A549 (cell line): Measurements from ENCODE around the gene SCN5A. TPM values are rescaled to one million over a fixed set of nuclear protein-coding genes. Genes with fewer than 3 reads are reported as not detected.

ENCODE experiments used
- ATAC-seq, 2 experiments: fragments of 200-7000 bp in 1 of 2; fragments of >200 bp in 1 of 2; cut with Nextera tagmentation in 1 of 2; cut with Tn5 transposase in 1 of 2; 3 replicates each; pipeline versions ENCODE4 v1.8.0 to v1.9.1; 2018 to 2020; ENCODE audit warnings: mild to moderate bottlenecking in 1 of 2, moderate library complexity in 1 of 2
- CTCF ChIA-PET: fragments of 300-600 bp; sonication (Branson Sonifier 250); formaldehyde crosslinking; extraction: SDS; loops from one replicate; lab custom pipeline; 2021; ENCODE audit warnings: antibody characterized with exemption, inconsistent platforms; lab: Yijun Ruan, JAX
- POLR2A ChIA-PET: fragments of 350-600 bp; formaldehyde crosslinking; extraction: SDS; loops from one replicate; lab custom pipeline; 2021; ENCODE audit warnings: antibody characterized with exemption, inconsistent platforms; lab: Yijun Ruan, JAX
- DNase-seq, 2 experiments: peaks; one replicate each; pipeline versions ENCODE4 v3.0.0 to v3.0.0-alpha.2; 2011 to 2016; ENCODE audit warnings: low read depth in 1 of 2, low spot score in 1 of 2
- FAIRE-seq: peaks from 2 replicates; lab custom pipeline; 2011; peaks lifted over from hg19 to GRCh38; lab: Jason Lieb, UNC
- H3K27ac ChIP-seq, 2 experiments: fragments of >200 bp; sonication (Bioruptor Twin); formaldehyde crosslinking; 3 replicates each; pipeline ENCODE4 v1.5.1; 2016 to 2017
- H3K4me1 ChIP-seq: fragments of >200 bp; sonication (Bioruptor Twin); formaldehyde crosslinking; 3 replicates; pipeline ENCODE4 v1.6.1; 2016
- H3K4me2 ChIP-seq: fragments of >200 bp; sonication (Bioruptor Twin); formaldehyde crosslinking; 3 replicates; pipeline ENCODE4 v1.6.1; 2016
- H3K4me3 ChIP-seq: fragments of >200 bp; sonication (Bioruptor Twin); formaldehyde crosslinking; 3 replicates; pipeline ENCODE4 v1.5.1; 2016
- H3K9me3 ChIP-seq: fragments of >200 bp; sonication (Bioruptor Twin); formaldehyde crosslinking; 3 replicates; pipeline ENCODE4 v1.6.1; 2016
- CBX2 ChIP-seq: fragments of 200-600 bp; sonication (generic); IDR thresholded peaks from 2 replicates; pipeline ENCODE4 v1.6.1; 2016; ENCODE audit warnings: low read depth, mild to moderate bottlenecking, borderline replicate concordance
- CBX8 ChIP-seq: fragments of 200-600 bp; sonication (generic); IDR thresholded peaks from 2 replicates; pipeline ENCODE4 v1.6.1; 2016
- CEBPB ChIP-seq, 2 experiments: fragments of >200 bp in 1 of 2; sonication (Bioruptor Twin) in 1 of 2; formaldehyde crosslinking in 1 of 2; IDR thresholded peaks; 2 replicates each; pipeline ENCODE4 v1.6.1; 2012 to 2016
- CHD2 ChIP-seq: fragments of 150-350 bp; IDR thresholded peaks from 2 replicates; pipeline ENCODE4 v1.6.1; 2014; ENCODE audit warnings: low read length; ENCODE audit not compliant: partially characterized antibody
- ELK1 ChIP-seq: fragments of 150-350 bp; IDR thresholded peaks from 2 replicates; pipeline ENCODE4 v1.6.1; 2014; ENCODE audit warnings: low read depth, mild to moderate bottlenecking, low read length
- GATA3 ChIP-seq: IDR thresholded peaks from 2 replicates; pipeline ENCODE4 v1.6.1; 2012; ENCODE audit warnings: borderline replicate concordance
- HDAC2 ChIP-seq: fragments of 200-600 bp; sonication (generic); IDR thresholded peaks from 2 replicates; pipeline ENCODE4 v1.6.1; 2016
- HOXB13 ChIP-seq: fragments of 250-450 bp; sonication (Bioruptor Pico); IDR thresholded peaks from 2 replicates; pipeline ENCODE4 v1.5.0; 2020; ENCODE audit warnings: low read depth, mild to moderate bottlenecking, moderate library complexity
- HOXB5 ChIP-seq: fragments of 250-450 bp; sonication (Bioruptor Pico); IDR thresholded peaks from 2 replicates; pipeline ENCODE4 v1.5.0; 2020; ENCODE audit warnings: mild to moderate bottlenecking, moderate library complexity
- JUN ChIP-seq, 2 experiments: fragments of >200 bp; sonication (Bioruptor Twin); formaldehyde crosslinking; IDR thresholded peaks; 2 replicates in 1 of 2; 3 replicates in 1 of 2; pipeline ENCODE4 v1.6.1; 2016 to 2017
- JUNB ChIP-seq: fragments of >200 bp; sonication (Bioruptor Twin); formaldehyde crosslinking; IDR thresholded peaks from 2 replicates; pipeline ENCODE4 v1.6.1; 2016
- KDM1A ChIP-seq: fragments of 200-600 bp; sonication (generic); IDR thresholded peaks from 2 replicates; pipeline ENCODE4 v1.6.1; 2016; ENCODE audit warnings: low read depth, mild to moderate bottlenecking
- MAZ ChIP-seq: fragments of 150-350 bp; IDR thresholded peaks from 2 replicates; pipeline ENCODE4 v1.6.1; 2014; ENCODE audit warnings: antibody characterized with exemption, low read depth, low read length, borderline replicate concordance
- MYC ChIP-seq: IDR thresholded peaks from 2 replicates; pipeline ENCODE4 v1.6.1; 2012; ENCODE audit warnings: mild to moderate bottlenecking, inconsistent platforms, low read length, improper control_type of control experiment, borderline replicate concordance
- NR3C1 ChIP-seq: fragments of >200 bp; sonication (Bioruptor Twin); formaldehyde crosslinking; IDR thresholded peaks from 3 replicates; pipeline ENCODE4 v1.6.1; 2017
- POLR2A ChIP-seq: IDR thresholded peaks from 2 replicates; pipeline ENCODE4 v1.6.1; 2012; ENCODE audit warnings: mild to moderate bottlenecking, low read length
- RARB ChIP-seq: fragments of 250-450 bp; sonication (Bioruptor Pico); IDR thresholded peaks from 2 replicates; pipeline ENCODE4 v1.8.0; 2021; ENCODE audit warnings: mild to moderate bottlenecking, moderate library complexity
- RFX5 ChIP-seq: fragments of 450-650 bp; IDR thresholded peaks from 2 replicates; pipeline ENCODE4 v1.7.1; 2014; ENCODE audit warnings: antibody characterized with exemption, mild to moderate bottlenecking, moderate library complexity
- SMC3 ChIP-seq: fragments of >200 bp; sonication (Bioruptor Twin); formaldehyde crosslinking; IDR thresholded peaks from 3 replicates; pipeline ENCODE4 v1.6.1; 2018; ENCODE audit warnings: inconsistent platforms
- TP53 ChIP-seq: fragments of 250-450 bp; sonication (Bioruptor Pico); IDR thresholded peaks from 2 replicates; pipeline ENCODE4 v1.5.0; 2021; ENCODE audit warnings: mild to moderate bottlenecking, moderate library complexity
- ZC3H11A ChIP-seq: fragments of 450-650 bp; IDR thresholded peaks from 2 replicates; pipeline ENCODE4 v1.6.1; 2014; ENCODE audit warnings: antibody characterized with exemption, mild to moderate bottlenecking
- WGBS: methylation state at CpG from one replicate; pipeline ENCODE4 v1.1.6; 2017; ENCODE audit errors: missing lambda C conversion rate; 5-methylcytosine and 5-hydroxymethylcytosine counted together
- polyA plus RNA-seq, 4 experiments: library from polyadenylated mRNA; depleted of rRNA in 3 of 4; stranded (reverse); fragments of >200 nt; fragmentation: RNase III in 1 of 4; extraction: RNeasy Plus Mini Kit Qiagen cat#74134 plus additional on column Dnase treatment in 1 of 4; gene quantifications; 2 replicates in 3 of 4; 3 replicates in 1 of 4; pipeline ENCODE4 v1.2.3, GENCODE V29; 2011 to 2017
- TF ChIP-seq, protein P1 (sequence below): IDR thresholded peaks from 2 replicates; pipeline ENCODE4 v1.6.1; 2012; ENCODE audit warnings: low read depth, borderline replicate concordance
- TF ChIP-seq, protein P2 (sequence below): IDR thresholded peaks from 2 replicates; pipeline ENCODE4 v1.6.1; 2012
- TF ChIP-seq, protein P3 (sequence below): fragments of 250-450 bp; sonication (Bioruptor Pico); IDR thresholded peaks from 2 replicates; pipeline ENCODE4 v1.5.0; 2020; ENCODE audit warnings: low read depth, mild to moderate bottlenecking, moderate library complexity

The SCN5A gene
- polyA plus RNA-seq, 2 of the 4 experiments (the other 2 are of a cell fraction), result 0.09 to 0.19 TPM

GRCh38 chr3:38586546-38587520, 62.7 kb downstream of the SCN5A start (continued):
- TF ChIP-seq MYC (no peak), GATA3 (no peak), JUN (IDR thresholded peaks at IDR 0.05) (no peak)

DNA sequence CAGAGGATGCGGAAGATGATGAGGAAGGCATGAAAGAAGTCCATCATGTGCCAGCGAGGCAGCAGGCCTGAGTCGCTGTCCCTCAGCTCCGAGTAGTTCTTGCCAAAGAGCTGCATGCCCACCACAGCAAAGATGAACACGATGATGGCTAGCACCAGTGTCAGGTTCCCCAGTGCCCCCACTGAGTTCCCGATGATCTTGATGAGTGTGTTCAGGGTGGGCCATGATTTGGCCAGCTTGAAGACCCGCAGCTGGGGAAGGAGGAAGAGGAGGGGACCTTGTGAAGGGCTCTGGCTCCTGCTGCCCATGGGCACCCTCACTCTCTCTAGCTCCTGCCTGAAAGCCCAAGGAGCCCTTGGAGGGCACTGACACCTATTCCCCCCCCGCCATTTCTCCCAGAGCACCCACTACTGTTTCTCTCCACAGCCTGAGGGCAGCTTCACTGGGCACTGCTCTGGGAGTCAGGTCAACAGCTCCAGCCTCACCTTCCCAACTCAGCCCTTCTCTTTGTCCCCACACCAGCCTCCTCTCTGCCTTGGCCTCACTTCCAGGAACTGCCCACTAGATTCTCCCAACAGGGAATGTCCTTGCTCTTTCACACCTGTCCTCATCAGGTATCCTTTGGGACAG, 63.6 kb downstream of the SCN5A start:
- DNase-seq (no peak), ATAC-seq (no peak), FAIRE-seq (no peak)
- WGBS, result 28% methylated on average over 8 of the region's 8 CpGs
- TF ChIP-seq MAZ (no peak), CHD2 (no peak), CBX8 (no peak), RFX5 (no peak), TP53 (CRISPR knock-in tag) (no peak), HOXB13 (CRISPR knock-in tag) (no peak), RARB (CRISPR knock-in tag) (no peak), POLR2A (no peak), KDM1A (no peak), CEBPB (IDR thresholded peaks at IDR 0.05) (no peak)
- TF ChIP-seq, protein P1, sequence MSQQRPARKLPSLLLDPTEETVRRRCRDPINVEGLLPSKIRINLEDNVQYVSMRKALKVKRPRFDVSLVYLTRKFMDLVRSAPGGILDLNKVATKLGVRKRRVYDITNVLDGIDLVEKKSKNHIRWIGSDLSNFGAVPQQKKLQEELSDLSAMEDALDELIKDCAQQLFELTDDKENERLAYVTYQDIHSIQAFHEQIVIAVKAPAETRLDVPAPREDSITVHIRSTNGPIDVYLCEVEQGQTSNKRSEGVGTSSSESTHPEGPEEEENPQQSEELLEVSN, result no peak
- TF ChIP-seq, protein P2, sequence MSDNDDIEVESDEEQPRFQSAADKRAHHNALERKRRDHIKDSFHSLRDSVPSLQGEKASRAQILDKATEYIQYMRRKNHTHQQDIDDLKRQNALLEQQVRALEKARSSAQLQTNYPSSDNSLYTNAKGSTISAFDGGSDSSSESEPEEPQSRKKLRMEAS, result no peak
- ChIA-PET POLR2A (no interaction called here), CTCF (interaction anchor here (0.6 to 1.6 kb wide), 2 partner anchors 27 to 67 kb away, joined by 4 to 5 read pairs; no protein-coding TSS in a partner anchor)
- Histone ChIP-seq H3K4me3 (no peak overlapping the region), H3K4me2 (no peak overlapping the region), H3K27ac (no peak overlapping the region), H3K9me3 (no peaks in the 10 kb centered on the region), H3K4me1 (no peaks in the 10 kb centered on the region)

DNA sequence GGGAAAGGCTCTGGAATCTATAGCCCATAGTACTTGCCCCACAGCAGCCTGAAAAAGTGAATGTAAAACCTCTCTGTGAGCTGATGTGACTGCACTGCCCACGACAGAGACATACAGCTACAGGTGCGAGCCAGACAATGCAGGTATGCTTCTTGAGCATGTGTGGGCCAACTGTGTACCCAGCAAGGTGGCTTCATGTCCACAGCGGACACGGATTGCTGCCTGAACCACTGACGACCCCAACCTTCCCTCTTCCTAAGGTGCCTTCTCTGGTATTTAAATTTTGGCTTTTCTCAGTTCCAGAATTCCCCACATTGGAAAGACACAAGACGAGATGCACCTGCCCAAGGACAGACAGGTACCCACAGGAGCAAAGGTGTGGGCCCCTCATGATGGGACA, 65.8 kb downstream of the SCN5A start:
- ATAC-seq (no peak), DNase-seq (no peak), FAIRE-seq (no peak)
- no peaks in the 10 kb centered on the region for H3K4me1 ChIP-seq
- ChIA-PET CTCF (interaction anchor here (1.2 to 1.5 kb wide), 2 partner anchors 19 to 23 kb away, joined by 3 read pairs; no protein-coding TSS in a partner anchor), POLR2A (no interaction called here)
- 10% methylated on average over 6 of the region's 6 CpGs for WGBS
- H3K27ac ChIP-seq, result no peak overlapping the region
- H3K9me3 ChIP-seq, result no peaks in the 10 kb centered on the region
- no peak for TF ChIP-seq ZC3H11A
- TF ChIP-seq HOXB5, result no peak
- TF ChIP-seq GATA3, result no peak
- TF ChIP-seq CHD2, result no peak
- TF ChIP-seq, protein P3, sequence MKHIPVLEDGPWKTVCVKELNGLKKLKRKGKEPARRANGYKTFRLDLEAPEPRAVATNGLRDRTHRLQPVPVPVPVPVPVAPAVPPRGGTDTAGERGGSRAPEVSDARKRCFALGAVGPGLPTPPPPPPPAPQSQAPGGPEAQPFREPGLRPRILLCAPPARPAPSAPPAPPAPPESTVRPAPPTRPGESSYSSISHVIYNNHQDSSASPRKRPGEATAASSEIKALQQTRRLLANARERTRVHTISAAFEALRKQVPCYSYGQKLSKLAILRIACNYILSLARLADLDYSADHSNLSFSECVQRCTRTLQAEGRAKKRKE (CRISPR knock-in tag), result no peak
- no peak for TF ChIP-seq ELK1
- no peak for TF ChIP-seq CBX2
- no peak for TF ChIP-seq KDM1A
- no peak for TF ChIP-seq JUNB
- TF ChIP-seq TP53 (CRISPR knock-in tag), result no peak
- no peak for TF ChIP-seq NR3C1
- TF ChIP-seq SMC3, result no peak
- TF ChIP-seq HDAC2, result no peak
- no peak overlapping the region for H3K4me3 ChIP-seq
- no peak overlapping the region for H3K4me2 ChIP-seq
